Erythroblast (primary cell): ENCODE measurements around the gene CDH13.

ENCODE experiments used
- DNase-seq, 2 experiments: peaks; one replicate each; lab custom pipeline; 2025; lab: John Stamatoyannopoulos, UW
- GATA1 ChIP-seq: IDR thresholded peaks from 2 replicates; pipeline ENCODE4 v1.6.1; 2011; ENCODE audit warnings: low read depth, mild to moderate bottlenecking, control low read depth, low read length, moderate library complexity
- POLR2A ChIP-seq: IDR thresholded peaks from 2 replicates; pipeline ENCODE4 v1.6.1; 2011; ENCODE audit warnings: mild to moderate bottlenecking, low read length

Gene CDH13

GRCh38 chr16:82651921-82652601 lies 25.3 kb downstream of the CDH13 start:
- TF ChIP-seq GATA1 (no peak), POLR2A (no peak)
- DNase-seq = no peak

DNA sequence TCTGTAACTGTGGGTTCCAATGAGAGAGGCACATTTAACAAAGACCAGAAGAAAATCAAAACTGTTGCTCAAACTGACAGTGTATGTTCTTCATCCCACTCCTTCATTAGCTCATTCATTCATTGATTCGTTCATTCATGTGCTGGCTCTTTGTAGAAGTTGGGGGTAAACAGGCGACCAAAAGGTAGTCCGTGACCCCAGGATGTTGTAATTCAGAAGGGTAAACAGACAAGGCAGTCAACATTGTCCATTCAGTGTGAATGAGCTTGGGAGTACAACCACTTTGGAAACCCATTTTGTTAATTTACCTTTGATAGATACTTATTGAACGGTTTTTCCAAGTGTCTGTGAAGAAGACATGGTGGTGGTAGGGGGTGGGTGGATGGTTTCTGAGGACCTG lies 26.1 kb downstream of the CDH13 start:
- no peak for DNase-seq
- TF ChIP-seq POLR2A = no peak
- no peak for TF ChIP-seq GATA1

- no peak for TF ChIP-seq GATA1
- no peak for DNase-seq
Measured at GRCh38 chr16:82653550-82654511, 27.1 kb downstream of the CDH13 start.

DNA sequence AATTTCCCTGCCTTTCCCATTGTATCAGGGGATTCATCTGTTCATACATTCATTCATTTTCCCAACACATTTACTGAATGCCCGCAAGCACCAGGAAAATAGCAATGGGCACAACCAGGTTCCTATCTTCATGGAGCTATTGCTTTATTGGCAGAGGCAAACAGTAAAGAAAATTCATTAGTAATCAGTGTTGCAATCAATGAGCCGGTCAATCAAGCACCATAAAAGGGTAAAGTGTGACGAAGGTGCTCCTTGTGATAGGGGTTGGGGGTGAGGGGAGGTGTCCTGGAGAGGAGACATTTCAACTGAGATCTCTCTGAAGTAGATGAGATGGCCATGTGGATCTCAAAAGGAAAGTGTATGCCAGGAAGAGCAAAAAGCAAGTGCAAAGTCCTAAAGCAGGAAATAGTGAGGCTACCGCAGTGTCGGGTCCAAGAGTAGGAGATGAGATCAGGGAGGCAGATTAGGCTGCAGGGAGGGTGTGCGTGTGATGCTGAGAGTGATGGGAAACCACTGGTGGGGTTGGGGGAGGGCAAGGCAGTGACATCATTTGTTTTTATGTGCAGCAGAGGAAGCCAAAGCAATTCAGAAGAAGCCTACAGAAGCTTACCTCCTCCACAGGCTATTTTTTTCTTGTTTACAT lies 28.4 kb downstream of the CDH13 start:
- TF ChIP-seq POLR2A (no peak), GATA1 (no peak)
- no peak for DNase-seq

- DNase-seq = no peak
- no peak for TF ChIP-seq GATA1
- no peak for TF ChIP-seq POLR2A
Measured at GRCh38 chr16:82655720-82656490, 29.1 kb downstream of the CDH13 start.

- TF ChIP-seq GATA1 (no peak), POLR2A (no peak)
- no peak for DNase-seq
Measured at GRCh38 chr16:82657239-82657638, 30.5 kb downstream of the CDH13 start.

DNA sequence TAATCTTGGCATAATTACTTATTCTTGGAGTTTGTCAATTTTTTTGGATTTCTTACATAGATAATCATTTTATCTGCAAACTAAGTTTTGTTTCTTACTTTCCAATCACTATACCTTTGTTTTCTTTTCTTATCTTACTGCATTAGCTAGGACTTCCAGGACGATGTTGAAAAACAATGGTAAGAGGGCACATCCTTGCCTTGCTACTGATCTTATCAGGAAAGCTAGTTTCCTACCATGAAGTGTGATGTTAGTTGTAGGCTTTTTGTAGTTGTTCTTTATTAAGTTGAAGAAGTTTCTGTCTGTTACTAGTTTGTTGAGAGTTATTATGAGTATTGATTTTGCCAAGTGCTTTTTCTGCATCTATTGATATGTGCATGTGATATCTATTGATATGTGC lies 31.0 kb downstream of the CDH13 start:
- TF ChIP-seq POLR2A (no peak), GATA1 (no peak)
- DNase-seq = no peak

GRCh38 chr16:82658796-82659195 lies 32.0 kb downstream of the CDH13 start:
- TF ChIP-seq GATA1 = no peak
- no peak for DNase-seq

DNA sequence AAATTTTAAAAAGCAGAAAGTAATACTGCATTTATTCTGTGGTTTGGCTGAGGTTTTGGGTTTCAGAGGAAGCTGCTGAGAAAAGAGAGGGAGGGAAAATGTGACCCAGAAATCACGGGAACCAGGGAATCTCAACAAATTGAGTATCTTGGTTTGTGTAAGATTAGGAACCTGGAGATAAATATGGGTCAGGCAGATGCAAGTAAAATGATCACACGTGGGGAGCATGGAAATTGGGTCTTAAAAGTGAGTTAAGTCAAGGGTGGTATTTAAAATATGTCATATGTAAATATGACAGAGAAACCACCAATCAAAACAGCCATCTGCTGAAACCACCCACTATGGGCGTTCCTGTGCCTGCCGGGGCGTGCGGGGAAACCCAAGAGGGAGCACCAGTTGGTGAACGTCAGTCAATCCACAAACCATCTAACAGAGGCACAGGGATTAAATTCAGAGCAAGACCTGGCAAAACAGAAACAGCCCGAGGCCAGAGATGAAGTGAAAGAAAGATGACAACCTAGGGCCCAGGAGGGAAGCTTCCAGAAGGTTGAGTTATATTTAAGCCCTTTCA lies 33.4 kb downstream of the CDH13 start:
- DNase-seq = no peak
- TF ChIP-seq GATA1 (no peak), POLR2A (no peak)

GRCh38 chr16:82660966-82661365 lies 34.2 kb downstream of the CDH13 start:
- TF ChIP-seq POLR2A (no peak), GATA1 (no peak)
- no peak for DNase-seq

- no peak for DNase-seq
- TF ChIP-seq POLR2A = no peak
- TF ChIP-seq GATA1 = no peak
Measured at GRCh38 chr16:82664181-82664580, 37.4 kb downstream of the CDH13 start.

DNA sequence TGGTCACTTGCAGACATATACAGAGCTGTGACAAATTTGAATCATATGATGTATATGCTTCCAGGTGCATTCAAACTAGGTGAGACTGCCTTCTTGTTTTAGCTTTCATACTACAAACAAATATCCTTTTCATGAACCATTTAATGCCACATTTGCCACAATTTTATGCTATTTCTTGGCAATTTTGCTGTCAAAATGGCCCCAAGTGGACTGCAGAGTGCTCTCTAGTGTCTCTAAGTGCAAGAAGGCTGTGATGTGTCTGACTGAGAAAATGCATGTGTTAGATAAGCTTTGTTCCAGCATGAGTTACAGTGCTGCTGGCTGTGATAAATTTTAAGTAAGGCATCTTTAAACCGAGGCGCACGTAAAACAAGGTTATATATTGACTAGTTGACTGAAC lies 38.3 kb downstream of the CDH13 start:
- TF ChIP-seq GATA1 (no peak), POLR2A (no peak)
- no peak for DNase-seq

- TF ChIP-seq GATA1 = no peak
- no peak for TF ChIP-seq POLR2A
- no peak for DNase-seq
Measured at GRCh38 chr16:82667437-82667836, 40.7 kb downstream of the CDH13 start.
